Measurements from ENCODE around the gene PCNX2.

DNA sequence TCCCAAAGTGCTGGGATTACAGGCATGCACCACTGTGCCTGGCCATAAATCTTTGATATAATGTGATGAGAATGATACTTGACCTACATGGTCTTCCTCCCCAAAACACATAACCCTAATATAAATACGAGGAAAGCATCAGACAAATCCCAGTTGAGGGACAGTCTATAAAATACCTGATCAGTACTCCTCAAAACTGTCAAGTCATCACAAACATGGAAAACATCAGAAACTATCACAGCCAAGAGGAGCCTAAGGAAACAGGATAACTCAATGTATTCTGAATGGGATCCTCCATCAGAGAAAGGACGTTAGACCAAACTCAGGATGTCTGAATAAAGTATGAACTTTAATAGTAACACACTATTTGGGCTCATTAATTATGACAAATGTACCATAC is 172.7 kb downstream of the PCNX2 start:
- TF ChIP-seq POLR2AphosphoS5 (IDR thresholded peaks at IDR 0.05; ENCODE audit: low read depth, low read length) (no peak), TAF1 (IDR thresholded peaks at IDR 0.05; ENCODE audit: borderline replicate concordance, insufficient read depth, low read length) (no peak), SIN3A (IDR thresholded peaks at IDR 0.05; ENCODE audit: borderline replicate concordance, insufficient read depth, low read length) (no peak), FOXP2 (optimal IDR thresholded peaks at IDR 0.05; ENCODE audit: borderline replicate concordance, extremely low read depth, extremely low read length, insufficient read depth) (no peak)
- TF ChIP-seq, protein P1, sequence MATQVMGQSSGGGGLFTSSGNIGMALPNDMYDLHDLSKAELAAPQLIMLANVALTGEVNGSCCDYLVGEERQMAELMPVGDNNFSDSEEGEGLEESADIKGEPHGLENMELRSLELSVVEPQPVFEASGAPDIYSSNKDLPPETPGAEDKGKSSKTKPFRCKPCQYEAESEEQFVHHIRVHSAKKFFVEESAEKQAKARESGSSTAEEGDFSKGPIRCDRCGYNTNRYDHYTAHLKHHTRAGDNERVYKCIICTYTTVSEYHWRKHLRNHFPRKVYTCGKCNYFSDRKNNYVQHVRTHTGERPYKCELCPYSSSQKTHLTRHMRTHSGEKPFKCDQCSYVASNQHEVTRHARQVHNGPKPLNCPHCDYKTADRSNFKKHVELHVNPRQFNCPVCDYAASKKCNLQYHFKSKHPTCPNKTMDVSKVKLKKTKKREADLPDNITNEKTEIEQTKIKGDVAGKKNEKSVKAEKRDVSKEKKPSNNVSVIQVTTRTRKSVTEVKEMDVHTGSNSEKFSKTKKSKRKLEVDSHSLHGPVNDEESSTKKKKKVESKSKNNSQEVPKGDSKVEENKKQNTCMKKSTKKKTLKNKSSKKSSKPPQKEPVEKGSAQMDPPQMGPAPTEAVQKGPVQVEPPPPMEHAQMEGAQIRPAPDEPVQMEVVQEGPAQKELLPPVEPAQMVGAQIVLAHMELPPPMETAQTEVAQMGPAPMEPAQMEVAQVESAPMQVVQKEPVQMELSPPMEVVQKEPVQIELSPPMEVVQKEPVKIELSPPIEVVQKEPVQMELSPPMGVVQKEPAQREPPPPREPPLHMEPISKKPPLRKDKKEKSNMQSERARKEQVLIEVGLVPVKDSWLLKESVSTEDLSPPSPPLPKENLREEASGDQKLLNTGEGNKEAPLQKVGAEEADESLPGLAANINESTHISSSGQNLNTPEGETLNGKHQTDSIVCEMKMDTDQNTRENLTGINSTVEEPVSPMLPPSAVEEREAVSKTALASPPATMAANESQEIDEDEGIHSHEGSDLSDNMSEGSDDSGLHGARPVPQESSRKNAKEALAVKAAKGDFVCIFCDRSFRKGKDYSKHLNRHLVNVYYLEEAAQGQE (IDR thresholded peaks at IDR 0.05; ENCODE audit: insufficient read depth in 1 of 2, low read depth in 2 of 2, low read length in 2 of 2), result no peak

All from PFSK-1 (cell line).